CD4-positive, alpha-beta T cell treated with Interleukin-1 beta for 1 hour (primary cell): ENCODE measurements around the gene C2orf49.

ENCODE experiments used
- DNase-seq, 2 donors: peaks; one replicate each; pipeline ENCODE4 v3.0.0-alpha.2; 2020 to 2022

C2orf49 gene

GRCh38 chr2:105384216-105384615, 46.9 kb downstream of the C2orf49 start:
- DNase-seq = no peak

GRCh38 chr2:105384861-105385260, 47.5 kb downstream of the C2orf49 start:
- DNase-seq = no peak

- no peak for DNase-seq
These were observed 48.6 kb downstream of the C2orf49 start for GRCh38 chr2:105385731-105386540.

- DNase-seq = no peak
These were observed 49.9 kb downstream of the C2orf49 start for GRCh38 chr2:105387225-105387624.

GRCh38 chr2:105388971-105389381, 51.6 kb downstream of the C2orf49 start:
- no peak for DNase-seq

- DNase-seq = no peak
These were observed 53.1 kb downstream of the C2orf49 start for GRCh38 chr2:105390454-105390853.

GRCh38 chr2:105391058-105391627, 53.8 kb downstream of the C2orf49 start:
- no peak for DNase-seq

GRCh38 chr2:105391763-105392662, 54.7 kb downstream of the C2orf49 start:
- no peak for DNase-seq

- DNase-seq = no peak
These were observed 56.2 kb downstream of the C2orf49 start for GRCh38 chr2:105393373-105394055.

GRCh38 chr2:105394951-105395611, 57.7 kb downstream of the C2orf49 start:
- no peak for DNase-seq

- no peak for DNase-seq
These were observed 58.4 kb downstream of the C2orf49 start for GRCh38 chr2:105395691-105396090.

- no peak for DNase-seq
These were observed 59.1 kb downstream of the C2orf49 start for GRCh38 chr2:105396254-105397024.

- DNase-seq = no peak
These were observed 59.8 kb downstream of the C2orf49 start for GRCh38 chr2:105397025-105397722.

- no peak for DNase-seq
These were observed 60.6 kb downstream of the C2orf49 start for GRCh38 chr2:105397953-105398335.

GRCh38 chr2:105398336-105399206, 61.2 kb downstream of the C2orf49 start, which contains the start of gene FHL2:
TSS of gene FHL2 (minus strand) at chr2:105399051. CDS start at chr2:105386516, 12,535 bp downstream.
- DNase-seq = peak; percentile 64 to 68
